Fibroblast of lung (primary cell): ENCODE data around the gene FYN. TPM values are rescaled to one million over a fixed set of nuclear protein-coding genes. Genes with fewer than 3 reads are reported as not detected.
A peak's percentile ranks its signal among the peaks of the same experiment; 100 is the strongest.

ENCODE experiments used
- DNase-seq, 2 donors: peaks; one replicate each; pipeline versions ENCODE4 v3.0.0 to v3.0.0-alpha.2; 2010; ENCODE audit warnings: low read depth in 2 of 2
- H2AFZ ChIP-seq: 2 replicates; pipeline ENCODE4 v1.5.1; 2012; ENCODE audit warnings: low read length, control low read depth, inconsistent platforms
- H3K27ac ChIP-seq: 2 replicates; pipeline ENCODE4 v1.5.1; 2011; ENCODE audit warnings: low read length, control low read depth; ENCODE audit not compliant: insufficient read depth
- H3K27me3 ChIP-seq: 2 replicates; pipeline ENCODE4 v1.5.1; 2011; ENCODE audit warnings: mild to moderate bottlenecking, low read length; ENCODE audit not compliant: control insufficient read depth, insufficient read depth
- H3K36me3 ChIP-seq: 2 replicates; pipeline ENCODE4 v1.5.1; 2011; ENCODE audit warnings: low read length; ENCODE audit not compliant: control insufficient read depth, insufficient read depth
- H3K4me1 ChIP-seq: 2 replicates; pipeline ENCODE4 v1.5.1; 2011; ENCODE audit warnings: low read length; ENCODE audit not compliant: control insufficient read depth, insufficient read depth; ENCODE audit errors: extremely low read depth
- H3K4me2 ChIP-seq: 2 replicates; pipeline ENCODE4 v1.5.1; 2011; ENCODE audit warnings: low read length, control low read depth; ENCODE audit not compliant: insufficient read depth; ENCODE audit errors: extremely low read depth
- H3K4me3 ChIP-seq, 4 experiments: fragments of 200-600 bp in 1 of 4; sonication (generic) in 1 of 4; replicated peaks in 1 of 4; 2 replicates each; pipeline ENCODE4 v1.5.1; 2011 to 2016; ENCODE audit warnings: low read length in 4 of 4, low read depth in 3 of 4, mild to moderate bottlenecking in 3 of 4, control low read depth in 2 of 4, inconsistent platforms in 1 of 4, mixed read lengths in 1 of 4; ENCODE audit not compliant: insufficient read depth in 1 of 4; ENCODE audit errors: control extremely low read depth in 1 of 4
- H3K79me2 ChIP-seq: 2 replicates; pipeline ENCODE4 v1.5.1; 2012; ENCODE audit warnings: mild to moderate bottlenecking, low read length, inconsistent platforms; ENCODE audit not compliant: control insufficient read depth, insufficient read depth
- H3K9ac ChIP-seq: 2 replicates; pipeline ENCODE4 v1.5.1; 2011; ENCODE audit warnings: mild to moderate bottlenecking, low read length, control low read depth; ENCODE audit not compliant: insufficient read depth
- H3K9me3 ChIP-seq: 2 replicates; pipeline ENCODE4 v1.5.1; 2012; ENCODE audit warnings: low read depth, low read length; ENCODE audit not compliant: control insufficient read depth, insufficient read depth
- H4K20me1 ChIP-seq: 2 replicates; pipeline ENCODE4 v1.5.1; 2011; ENCODE audit warnings: low read length; ENCODE audit not compliant: control insufficient read depth, insufficient read depth; ENCODE audit errors: extremely low read depth
- CTCF ChIP-seq, 2 donors: IDR thresholded peaks in 1 of 2; conservative IDR thresholded peaks in 1 of 2; 1 replicate in 1 of 2; 2 replicates in 1 of 2; pipeline ENCODE4 v1.5.1; 2011 to 2012; ENCODE audit warnings: low read length in 2 of 2, control low read depth in 1 of 2, inconsistent platforms in 1 of 2, low read depth in 1 of 2, mild to moderate bottlenecking in 1 of 2
- EZH2 ChIP-seq: IDR thresholded peaks from 2 replicates; pipeline ENCODE4 v1.5.1; 2012; ENCODE audit warnings: low read length, control low read depth, mild to moderate bottlenecking; ENCODE audit errors: missing control alignments
- polyA plus RNA-seq, 2 donors: library from polyadenylated mRNA; depleted of rRNA in 1 of 2; stranded (reverse) in 1 of 2; unstranded in 1 of 2; fragments of >200 nt; gene quantifications; 2 replicates each; pipeline ENCODE4 v1.2.1, GENCODE V29; 2011 to 2012; ENCODE audit warnings: missing spikeins in 1 of 2
- total RNA-seq: library from RNA; depleted of rRNA; stranded (reverse); fragments of >200 nt; gene quantifications from 2 replicates; pipeline ENCODE4 v1.2.1, GENCODE V29; 2014

The FYN gene
- total and polyA plus RNA-seq, 2 donors (not counting 1 experiment from before 2014, with no cell fraction given) = 64.7 TPM

GRCh38 chr6:111803804-111804203 is 69.4 kb downstream of the FYN start:
- Histone ChIP-seq H3K4me3 (no peak overlapping the region), H3K27ac (peak overlapping the region; percentile 5), H3K4me1 (peaks cover 27% of the 10 kb centered on the region), H3K27me3 (no peaks in the 10 kb centered on the region), H3K36me3 (no peaks in the 10 kb centered on the region), H3K9me3 (no peaks in the 10 kb centered on the region), H4K20me1 (no peaks in the 10 kb centered on the region), H3K9ac (no peak overlapping the region), H2AFZ (no peak overlapping the region), H3K4me2 (no peak overlapping the region), H3K79me2 (no peaks in the 10 kb centered on the region)
- DNase-seq = peak; percentile 61 to 94
- TF ChIP-seq EZH2 (no peak), CTCF (conservative IDR thresholded peaks at IDR 0.05 in 1 of 2, IDR thresholded peaks at IDR 0.05 in 1 of 2; ENCODE audit: low read depth in 1 of 2, low read length in 2 of 2) (no peak)

GRCh38 chr6:111803371-111803770 is 69.9 kb downstream of the FYN start:
- Histone ChIP-seq H4K20me1 (no peaks in the 10 kb centered on the region), H3K36me3 (no peaks in the 10 kb centered on the region), H3K9ac (no peak overlapping the region), H3K9me3 (no peaks in the 10 kb centered on the region), H3K79me2 (no peaks in the 10 kb centered on the region), H2AFZ (no peak overlapping the region), H3K4me2 (no peak overlapping the region), H3K27ac (no peak overlapping the region), H3K4me1 (peaks cover 28% of the 10 kb centered on the region), H3K4me3 (no peak overlapping the region), H3K27me3 (no peaks in the 10 kb centered on the region)
- no peak for TF ChIP-seq CTCF (conservative IDR thresholded peaks at IDR 0.05 in 1 of 2, IDR thresholded peaks at IDR 0.05 in 1 of 2; ENCODE audit: low read depth in 1 of 2, low read length in 2 of 2)
- DNase-seq = no peak

- TF ChIP-seq CTCF (conservative IDR thresholded peaks at IDR 0.05 in 1 of 2, IDR thresholded peaks at IDR 0.05 in 1 of 2; ENCODE audit: low read depth in 1 of 2, low read length in 2 of 2) (no peak), EZH2 (no peak)
- Histone ChIP-seq H3K36me3 (no peaks in the 10 kb centered on the region), H2AFZ (no peak overlapping the region), H3K4me1 (peaks cover 29% of the 10 kb centered on the region), H3K9me3 (no peaks in the 10 kb centered on the region), H3K4me3 (no peak overlapping the region), H3K27me3 (no peaks in the 10 kb centered on the region), H4K20me1 (no peaks in the 10 kb centered on the region), H3K79me2 (no peaks in the 10 kb centered on the region), H3K4me2 (no peak overlapping the region), H3K9ac (no peak overlapping the region), H3K27ac (no peak overlapping the region)
- DNase-seq = no peak
Measured at GRCh38 chr6:111802720-111803330, 70.4 kb downstream of the FYN start.
